Heart left ventricle (tissue), 16 donors: ENCODE data around the gene NPBWR2. TPM values are rescaled to one million over a fixed set of nuclear protein-coding genes. Genes with fewer than 3 reads are reported as not detected.

Experiments
- ATAC-seq, 4 donors: fragments of 200-7000 bp; cut with Tn5 transposase; one replicate each; pipeline ENCODE4 v1.9.1; 2020 to 2022; ENCODE audit warnings: moderate library complexity in 4 of 4, mild to moderate bottlenecking in 3 of 4, moderate number of reproducible peaks in 1 of 4
- DNase-seq, 5 donors: peaks; one replicate each; pipeline ENCODE4 v3.0.0-alpha.2; 2020
- H3K27ac ChIP-seq, 12 donors: fragments of 200-600 bp; sonication (generic) in 4 of 12; one replicate each; pipeline versions ENCODE4 v1.5.0 to v1.8.0; 2016 to 2022; ENCODE audit warnings: mild to moderate bottlenecking in 2 of 12
- H3K27me3 ChIP-seq, 9 donors: fragments of 200-600 bp; sonication (generic) in 2 of 9; one replicate each; pipeline versions ENCODE4 v1.5.1 to v1.8.0; 2016 to 2022; ENCODE audit warnings: mild to moderate bottlenecking in 3 of 9
- H3K36me3 ChIP-seq, 9 donors: fragments of 200-600 bp; sonication (generic) in 2 of 9; one replicate each; pipeline versions ENCODE4 v1.5.0 to v1.8.0; 2018 to 2022; ENCODE audit warnings: mild to moderate bottlenecking in 2 of 9
- H3K4me1 ChIP-seq, 12 donors: fragments of 200-600 bp; sonication (generic) in 4 of 12; one replicate each; pipeline versions ENCODE4 v1.5.0 to v1.8.0; 2016 to 2022; ENCODE audit warnings: mild to moderate bottlenecking in 3 of 12
- H3K4me3 ChIP-seq, 12 donors: fragments of 200-600 bp; sonication (generic) in 4 of 12; one replicate each; pipeline versions ENCODE4 v1.5.0 to v1.8.0; 2017 to 2022; ENCODE audit warnings: mild to moderate bottlenecking in 9 of 12, moderate library complexity in 4 of 12
- H3K9me3 ChIP-seq, 12 donors: fragments of 200-600 bp; sonication (generic) in 4 of 12; one replicate each; pipeline versions ENCODE4 v1.5.0 to v1.8.0; 2016 to 2022; ENCODE audit warnings: mild to moderate bottlenecking in 1 of 12
- POLR2A ChIP-seq, 2 donors: fragments of 450-650 bp; IDR thresholded peaks; one replicate each; pipeline ENCODE4 v1.6.1; 2017; ENCODE audit warnings: antibody characterized with exemption in 2 of 2, mild to moderate bottlenecking in 2 of 2, moderate library complexity in 2 of 2
- WGBS, 4 donors: extraction: QIAGEN DNeasy Blood & Tissue Kit in 2 of 4; methylation state at CpG; one replicate each; pipeline versions ENCODE4 v1.1.5 to v1.1.7; 2013 to 2018; 5-methylcytosine and 5-hydroxymethylcytosine counted together
- intact Hi-C, 10 donors: fragments of 100-400 bp; cut with DNase I; formaldehyde crosslinking; loops; one replicate each; pipeline versions ENCODE4 v1.11.1 to v1.14.2; 2022
- microRNA-seq, 4 donors: library from miRNA; unstranded; fragments of <30 nt; microRNA quantifications; one replicate each; pipeline versions ENCODE4 to v1.2.0, GENCODE V29; 2017 to 2020
- polyA plus RNA-seq, 2 donors: library from polyadenylated mRNA; stranded (reverse); fragments of 200-250 nt; gene quantifications; one replicate each; pipeline ENCODE4 v1.2.3, GENCODE V29; 2013
- total RNA-seq, 9 donors: library from RNA; depleted of rRNA in 2 of 9; stranded (reverse); fragments of >200 nt in 2 of 9; fragmentation: NEBNext Ultra II Directional in 3 of 9; extraction: Animal tissue kit (Norgen Biotek cat#: 25700) in 3 of 9; gene quantifications; one replicate each; pipeline versions ENCODE4 v1.1.0 to v1.2.4, GENCODE V29; 2016 to 2023
- TF ChIP-seq, protein P1 (sequence below), 12 donors: fragments of 200-600 bp; sonication (generic) in 4 of 12; IDR thresholded peaks; one replicate each; pipeline versions ENCODE4 v1.5.0 to v1.8.0; 2018 to 2022; ENCODE audit warnings: antibody characterized with exemption in 12 of 12, mild to moderate bottlenecking in 5 of 12
- donor health status: ischemic (EF 13 %, LVEDD 7.1; RV severe dilation, severe dysfunction).
- donor health status: healthy with polysubstance abuse.
- donor health status: DM: no; HTN: yes; CAD: no.
- donor health status: DM: no; HTN: no; CAD: no.
- donor health status: ischemic (EF 25% LVEDD 6.9; RV normal size, moderate dysfunction).
- donor health status: ischemic (EF 25% LVEDD 5.7; RV mildly dilated, moderate dysfunction).
- donor health status: healthy.
- donor health status: DM: yes; HTN: yes; CAD: no.
- donor health status: ischemic (EF 35%, LVEDD 5.7; RV mildly dilated, moderate dysfunction).
- donor health status: nonischemic (EF 11% LVEDD 7.7; RV severe dilation, severe dysfunction).
- donor health status: DM: yes; HTN: yes; CAD: no.
- donor health status: PGD.
- donor health status: ischemic (EF 29% LVEDD 5.4; RV normal size, mild dysfunction).
- donor health status: nonischemic (EF 23%, LVEDD 6.1; RV moderate dilation, normal function).

Gene NPBWR2
- total and polyA plus RNA-seq, 11 donors = not detected

DNA sequence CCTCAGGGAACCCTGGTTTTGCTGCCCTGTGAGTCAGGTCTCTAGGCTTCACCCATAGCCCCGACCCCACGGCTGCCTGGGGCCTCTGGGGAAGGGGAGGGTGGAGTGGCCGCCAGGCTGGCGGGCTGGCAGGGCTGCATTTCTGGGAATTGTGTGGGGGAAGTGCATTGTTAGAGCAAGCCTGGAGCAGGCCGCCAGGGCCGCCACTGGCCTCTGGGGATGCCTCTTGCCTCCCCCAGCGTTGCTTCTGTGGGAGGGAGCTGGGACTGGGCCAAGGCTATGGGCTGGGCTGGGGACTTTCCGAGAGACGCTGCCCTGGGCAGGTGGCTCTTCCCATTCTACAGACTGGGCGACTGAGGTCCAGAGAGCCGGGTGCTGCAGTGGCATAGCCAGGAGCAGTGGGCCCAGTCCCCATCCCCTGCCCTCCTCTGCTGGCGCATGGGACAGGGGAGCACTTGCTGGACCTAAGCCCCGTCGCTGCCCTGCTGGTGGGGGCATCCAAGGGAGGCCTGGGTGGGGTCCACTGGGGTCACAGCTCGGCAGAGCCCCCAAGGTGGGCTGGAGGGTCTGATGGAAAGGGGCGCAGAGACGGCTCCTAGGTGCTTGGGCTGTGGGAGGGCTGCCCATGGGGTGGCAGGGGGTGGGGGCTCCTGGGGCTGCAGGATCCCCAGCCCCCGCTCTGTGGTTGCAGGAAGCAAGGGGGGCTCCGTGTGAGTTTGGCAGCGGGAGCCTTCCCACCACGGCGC lies 51.3 kb downstream of the NPBWR2 start:
- Histone ChIP-seq H3K4me3 (peak overlapping the region in 9 of 12 donors; percentile 12 to 49 (median 42)), H3K4me1 (peaks cover 0 to 61% (median 39%) of the 10 kb centered on the region in 12 donors), H3K36me3 (no peaks in the 10 kb centered on the region), H3K27me3 (peaks cover 0 to 26% (median 0%) of the 10 kb centered on the region in 9 donors), H3K27ac (peak overlapping the region; percentile 70 to 98 (median 92)), H3K9me3 (no peaks in the 10 kb centered on the region)
- peak; percentile 15 to 57 (median 40) for ATAC-seq
- intact Hi-C loops = loop anchor here in 5 of 10 donors (1.0 to 5.0 kb wide), 4 partner anchors 17 to 75 kb away; partner anchors contain the start of gene PRPF6 (in 2 of the 5)
- WGBS, 4 donors = 29 to 50% (median 41%) methylated on average over 13 to 22 of the region's 22 CpGs
- TF ChIP-seq, protein P1, sequence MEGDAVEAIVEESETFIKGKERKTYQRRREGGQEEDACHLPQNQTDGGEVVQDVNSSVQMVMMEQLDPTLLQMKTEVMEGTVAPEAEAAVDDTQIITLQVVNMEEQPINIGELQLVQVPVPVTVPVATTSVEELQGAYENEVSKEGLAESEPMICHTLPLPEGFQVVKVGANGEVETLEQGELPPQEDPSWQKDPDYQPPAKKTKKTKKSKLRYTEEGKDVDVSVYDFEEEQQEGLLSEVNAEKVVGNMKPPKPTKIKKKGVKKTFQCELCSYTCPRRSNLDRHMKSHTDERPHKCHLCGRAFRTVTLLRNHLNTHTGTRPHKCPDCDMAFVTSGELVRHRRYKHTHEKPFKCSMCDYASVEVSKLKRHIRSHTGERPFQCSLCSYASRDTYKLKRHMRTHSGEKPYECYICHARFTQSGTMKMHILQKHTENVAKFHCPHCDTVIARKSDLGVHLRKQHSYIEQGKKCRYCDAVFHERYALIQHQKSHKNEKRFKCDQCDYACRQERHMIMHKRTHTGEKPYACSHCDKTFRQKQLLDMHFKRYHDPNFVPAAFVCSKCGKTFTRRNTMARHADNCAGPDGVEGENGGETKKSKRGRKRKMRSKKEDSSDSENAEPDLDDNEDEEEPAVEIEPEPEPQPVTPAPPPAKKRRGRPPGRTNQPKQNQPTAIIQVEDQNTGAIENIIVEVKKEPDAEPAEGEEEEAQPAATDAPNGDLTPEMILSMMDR (IDR thresholded peaks at IDR 0.05) = no peak
- TF ChIP-seq POLR2A (IDR thresholded peaks at IDR 0.05) = peak in 1 of 2 donors; percentile 20
- peak; percentile 79 to 88 (median 88) for DNase-seq

DNA sequence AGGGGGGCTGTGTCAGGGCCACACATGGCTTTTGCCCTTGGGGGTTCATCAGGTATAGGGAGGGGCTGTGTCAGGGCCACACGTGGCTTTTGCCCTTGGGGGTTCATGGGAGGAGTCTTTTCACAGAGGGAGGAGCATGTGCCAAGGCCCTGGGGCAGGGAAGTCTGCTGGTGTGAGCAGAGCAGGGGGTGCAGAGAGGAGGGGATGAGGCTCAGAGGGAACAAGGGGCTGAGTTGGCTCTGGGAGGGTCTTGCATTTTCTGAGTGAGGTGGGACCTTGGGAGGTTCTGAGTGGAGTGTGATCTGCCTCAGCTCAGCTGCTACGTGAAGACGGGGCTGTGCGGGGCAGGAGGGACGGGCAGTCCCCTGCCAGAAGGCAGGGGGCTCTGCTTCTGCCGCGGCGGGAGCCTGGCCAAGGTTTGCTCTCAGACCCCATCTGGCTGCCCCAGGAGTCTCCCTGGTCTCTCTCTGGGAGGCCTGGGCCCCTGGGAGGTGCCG lies 51.9 kb downstream of the NPBWR2 start:
- H3K9me3 ChIP-seq = no peaks in the 10 kb centered on the region
- TF ChIP-seq, protein P1 (IDR thresholded peaks at IDR 0.05) = no peak
- TF ChIP-seq POLR2A (IDR thresholded peaks at IDR 0.05) = no peak
- no peaks in the 10 kb centered on the region for H3K36me3 ChIP-seq
- H3K27me3 ChIP-seq = peaks cover 0 to 31% (median 4%) of the 10 kb centered on the region in 9 donors
- 47 to 68% (median 51%) methylated on average over 8 to 9 of the region's 9 CpGs for WGBS, 4 donors
- intact Hi-C loops = loop anchor here in 1 of 10 donors (5.0 kb wide), 1 partner anchor 73 kb away; the partner anchor contains the start of gene PRPF6
- peak overlapping the region; percentile 70 to 98 (median 92) for H3K27ac ChIP-seq
- ATAC-seq = no peak
- H3K4me1 ChIP-seq = peaks cover 0 to 67% (median 42%) of the 10 kb centered on the region in 12 donors
- peak overlapping the region in 7 of 12 donors; percentile 2 to 42 (median 10) for H3K4me3 ChIP-seq
- DNase-seq = no peak

DNA sequence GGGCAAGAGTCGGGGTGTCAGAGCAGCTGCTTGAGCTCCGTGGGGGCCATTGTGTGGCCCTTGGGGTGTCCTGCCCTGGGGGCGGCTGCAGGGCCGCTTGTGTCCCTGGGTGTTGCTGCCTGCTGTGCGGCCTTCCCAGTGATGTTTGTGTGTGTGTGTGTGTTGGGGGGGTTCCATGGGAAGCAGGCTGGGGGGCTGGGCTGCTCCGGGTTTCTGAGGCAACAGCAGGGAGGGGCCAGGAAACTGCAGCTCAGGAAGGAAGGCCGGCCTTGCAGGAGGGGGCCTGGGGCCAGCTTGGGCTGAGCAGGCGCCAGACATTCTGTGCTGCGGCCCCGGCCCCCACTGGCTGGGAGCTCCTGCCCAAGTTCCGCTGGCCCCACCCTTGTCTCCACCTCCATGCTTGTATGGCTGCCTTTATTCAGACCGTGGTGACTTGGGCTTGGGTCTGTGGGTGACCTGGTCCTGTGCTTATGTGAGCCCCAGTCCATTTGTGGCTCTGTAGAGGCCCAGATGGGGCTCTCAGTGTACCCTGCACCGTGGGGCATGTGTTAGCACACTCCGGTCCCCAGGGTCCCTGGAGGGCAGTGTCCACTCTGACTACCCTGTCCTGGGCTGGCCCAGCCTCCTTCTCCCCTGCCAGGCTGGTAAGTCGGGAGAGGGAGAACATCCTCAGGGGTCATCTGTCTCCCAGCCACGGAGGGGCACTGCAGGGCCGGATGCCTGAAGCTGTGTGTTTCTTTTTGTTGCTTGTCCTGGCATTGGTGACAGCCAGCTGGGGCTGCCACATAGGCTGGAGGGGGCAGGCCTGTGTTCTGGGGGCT lies 53.3 kb downstream of the NPBWR2 start:
- no peaks in the 10 kb centered on the region for H3K36me3 ChIP-seq
- TF ChIP-seq POLR2A (IDR thresholded peaks at IDR 0.05) = no peak
- TF ChIP-seq, protein P1 (IDR thresholded peaks at IDR 0.05) = peak in 2 of 12 donors; percentile 13 to 23
- intact Hi-C loops = no loop called here
- H3K27ac ChIP-seq = peak overlapping the region; percentile 75 to 98 (median 92)
- 27 to 41% (median 32%) methylated on average over 10 to 17 of the region's 17 CpGs for WGBS, 4 donors
- H3K4me1 ChIP-seq = peaks cover 0 to 75% (median 42%) of the 10 kb centered on the region in 12 donors
- peak overlapping the region in 9 of 12 donors; percentile 15 to 42 (median 32) for H3K4me3 ChIP-seq
- DNase-seq = peak; percentile 82 to 88 (median 87)
- peak; percentile 33 to 62 (median 43) for ATAC-seq
- H3K27me3 ChIP-seq = peaks cover 0 to 42% (median 8%) of the 10 kb centered on the region in 9 donors
- H3K9me3 ChIP-seq = no peaks in the 10 kb centered on the region

Small RNA genes within 50 kb of the gene (microRNA-seq; reads per million reads assigned to microRNA genes)
- 0 to 0.13 (median 0) reads per million in 4 donors for gene MIR6813

Other genes starting within 250 kb of the NPBWR2 start
- not detected for gene ABHD16B, start 246.1 kb downstream of the NPBWR2 start, total RNA-seq
- gene ABHD16B, start 246.1 kb downstream of the NPBWR2 start, polyA plus RNA-seq = under 1 TPM; 0.12 to 0.72 TPM
- 100 to 1,000 TPM in 1 of 9 donors, 10 to 100 TPM in 8; 65.0 to 122 (median 72.2) TPM for gene TPD52L2, start 242.3 kb downstream of the NPBWR2 start, total RNA-seq
- 100 to 1,000 TPM in 1 of 2 donors, 10 to 100 TPM in 1; 44.4 to 179 TPM for gene TPD52L2, start 242.3 kb downstream of the NPBWR2 start, polyA plus RNA-seq
- gene DNAJC5, start 212.4 kb downstream of the NPBWR2 start, total RNA-seq = 10 to 100 TPM; 34.8 to 57.1 (median 46.1) TPM
- gene DNAJC5, start 212.4 kb downstream of the NPBWR2 start, polyA plus RNA-seq = 10 to 100 TPM; 21.1 to 46.3 TPM
- 10 to 100 TPM; 27.7 to 43.8 (median 37.5) TPM for gene UCKL1, start 151.1 kb downstream of the NPBWR2 start, total RNA-seq
- gene UCKL1, start 151.1 kb downstream of the NPBWR2 start, polyA plus RNA-seq = 10 to 100 TPM; 27.7 to 49.7 TPM
- gene ZNF512B, start 137.6 kb downstream of the NPBWR2 start, total RNA-seq = 10 to 100 TPM in 8 of 9 donors, 1 to 10 TPM in 1; 7.3 to 15.9 (median 12.2) TPM
- 1 to 10 TPM; 7.7 to 9.3 TPM for gene ZNF512B, start 137.6 kb downstream of the NPBWR2 start, polyA plus RNA-seq
- gene SAMD10, start 127.9 kb downstream of the NPBWR2 start, total RNA-seq = 1 to 10 TPM; 3.1 to 6.3 (median 4.3) TPM
- gene SAMD10, start 127.9 kb downstream of the NPBWR2 start, polyA plus RNA-seq = 1 to 10 TPM; 4.8 to 6.0 TPM
- gene PRPF6, start 126.4 kb downstream of the NPBWR2 start, total RNA-seq = 10 to 100 TPM; 41.4 to 62.6 (median 47.6) TPM
- 10 to 100 TPM; 31.0 to 58.5 TPM for gene PRPF6, start 126.4 kb downstream of the NPBWR2 start, polyA plus RNA-seq
- 1 to 10 TPM in 1 of 9 donors, under 1 TPM in 8; 0.16 to 1.2 (median 0.56) TPM for gene C20orf204, start 71.4 kb downstream of the NPBWR2 start, total RNA-seq
- gene C20orf204, start 71.4 kb downstream of the NPBWR2 start, polyA plus RNA-seq = under 1 TPM; 0.35 to 0.42 TPM
- gene SOX18, start 57.9 kb downstream of the NPBWR2 start, total RNA-seq = 10 to 100 TPM; 37.0 to 75.9 (median 50.7) TPM
- gene SOX18, start 57.9 kb downstream of the NPBWR2 start, polyA plus RNA-seq = 10 to 100 TPM; 23.5 to 31.1 TPM
- 10 to 100 TPM; 19.2 to 52.1 (median 42.9) TPM for gene TCEA2, start 44.4 kb downstream of the NPBWR2 start, total RNA-seq
- 10 to 100 TPM; 23.6 to 32.9 TPM for gene TCEA2, start 44.4 kb downstream of the NPBWR2 start, polyA plus RNA-seq
- gene RGS19, start 28.0 kb downstream of the NPBWR2 start, total RNA-seq = 10 to 100 TPM in 2 of 9 donors, 1 to 10 TPM in 7; 3.2 to 25.6 (median 5.3) TPM
- 1 to 10 TPM; 3.7 to 6.5 TPM for gene RGS19, start 28.0 kb downstream of the NPBWR2 start, polyA plus RNA-seq
- gene OPRL1, start 27.5 kb downstream of the NPBWR2 start, total RNA-seq = 1 to 10 TPM in 3 of 9 donors, under 1 TPM in 6; 0.18 to 1.9 (median 0.67) TPM
- under 1 TPM; 0.21 to 0.27 TPM for gene OPRL1, start 27.5 kb downstream of the NPBWR2 start, polyA plus RNA-seq
- gene LKAAEAR1, start 23.2 kb downstream of the NPBWR2 start, total RNA-seq = not detected
- gene LKAAEAR1, start 23.2 kb downstream of the NPBWR2 start, polyA plus RNA-seq = not detected
- under 1 TPM in 5 of 9 donors, not detected in 4; 0.07 to 0.23 (median 0.09) TPM for gene MYT1, start 56.9 kb upstream of the NPBWR2 start, total RNA-seq
- under 1 TPM in 1 of 2 donors, not detected in 1; 0.11 TPM for gene MYT1, start 56.9 kb upstream of the NPBWR2 start, polyA plus RNA-seq
- gene PCMTD2, start 148.2 kb upstream of the NPBWR2 start, total RNA-seq = 100 to 1,000 TPM in 1 of 9 donors, 10 to 100 TPM in 8; 41.7 to 128 (median 66.6) TPM
- 10 to 100 TPM; 23.9 to 29.5 TPM for gene PCMTD2, start 148.2 kb upstream of the NPBWR2 start, polyA plus RNA-seq